Right lobe of liver (tissue), 6 donors: ENCODE measurements around the gene MAP2K4. TPM values are rescaled to one million over a fixed set of nuclear protein-coding genes. Genes with fewer than 3 reads are reported as not detected.

Experiments used
- ATAC-seq, 4 donors: fragments of 200-7000 bp; cut with Tn5 transposase; one replicate each; pipeline ENCODE4 v1.9.1; 2020; ENCODE audit warnings: mild to moderate bottlenecking in 4 of 4, moderate library complexity in 4 of 4
- DNase-seq, 3 donors: peaks; one replicate each; pipeline ENCODE4 v3.0.0-alpha.2; 2020
- H3K27ac ChIP-seq, 3 donors: fragments of 200-600 bp; one replicate each; pipeline ENCODE4 v1.8.0; 2022
- H3K27me3 ChIP-seq, 2 donors: fragments of 200-600 bp; one replicate each; pipeline ENCODE4 v1.8.0; 2022
- H3K36me3 ChIP-seq, 4 donors: fragments of 200-600 bp; sonication (generic) in 1 of 4; one replicate each; pipeline versions ENCODE4 v1.5.1 to v1.8.0; 2017 to 2022; ENCODE audit warnings: control low read depth in 1 of 4
- H3K4me1 ChIP-seq, 4 donors: fragments of 200-600 bp; sonication (generic) in 1 of 4; one replicate each; pipeline versions ENCODE4 v1.5.1 to v1.8.0; 2017 to 2022; ENCODE audit warnings: control low read depth in 1 of 4
- H3K4me3 ChIP-seq, 3 donors: fragments of 200-600 bp; one replicate each; pipeline ENCODE4 v1.8.0; 2022
- H3K9me3 ChIP-seq, 4 donors: fragments of 200-600 bp; sonication (generic) in 1 of 4; one replicate each; pipeline versions ENCODE4 v1.5.1 to v1.8.0; 2017 to 2022; ENCODE audit warnings: control low read depth in 1 of 4
- CTCF ChIP-seq, 4 donors: fragments of 200-600 bp in 3 of 4; fragments of 450-650 bp in 1 of 4; IDR thresholded peaks; one replicate each; pipeline versions ENCODE4 v1.5.1 to v1.8.0; 2016 to 2022; ENCODE audit warnings: antibody characterized with exemption in 4 of 4, mild to moderate bottlenecking in 2 of 4
- POLR2A ChIP-seq: fragments of 450-650 bp; IDR thresholded peaks from one replicate; pipeline ENCODE4 v1.6.1; 2017; ENCODE audit warnings: antibody characterized with exemption, mild to moderate bottlenecking
- WGBS: methylation state at CpG from one replicate; pipeline ENCODE4 v1.1.6; 2018; ENCODE audit warnings: low coverage, low lambda C conversion rate; ENCODE audit not compliant: insufficient coverage; ENCODE audit errors: missing lambda C conversion rate; 5-methylcytosine and 5-hydroxymethylcytosine counted together
- intact Hi-C, 2 donors: fragments of 100-400 bp; cut with DNase I; formaldehyde crosslinking; loops; one replicate each; pipeline versions ENCODE4 v1.11.2 to v1.14.1; 2022
- total RNA-seq, 6 experiments: library from RNA; depleted of rRNA in 2 of 6; stranded (reverse); fragments of >200 nt in 2 of 6; fragmentation: NEBNext Ultra II Directional in 3 of 6; extraction: Animal tissue kit (Norgen Biotek cat#: 25700) in 3 of 6; gene quantifications; one replicate each; pipeline versions ENCODE4 v1.1.0 to v1.2.4, GENCODE V29; 2016 to 2023
- donor health status: DM: no; HTN: yes; CAD: no.
- donor health status: DM: no; HTN: no; CAD: no.
- donor health status: DM: no; HTN: no; CAD: no.
- donor health status: DM: no; HTN: yes; CAD: no.
- donor health status: DM: no; HTN: yes; CAD: no.

The MAP2K4 gene
- total RNA-seq, 6 experiments from 2014 or later = 14.9 to 23.7 (median 18.7) TPM

- no peak for TF ChIP-seq POLR2A
- TF ChIP-seq CTCF (IDR thresholded peaks at IDR 0.05) = no peak
- Histone ChIP-seq H3K27ac (no peak overlapping the region), H3K4me3 (no peak overlapping the region), H3K36me3 (no peaks in the 10 kb centered on the region), H3K27me3 (no peaks in the 10 kb centered on the region), H3K4me1 (peaks cover 0 to 3% (median 0%) of the 10 kb centered on the region in 4 donors), H3K9me3 (no peaks in the 10 kb centered on the region)
- DNase-seq (no peak), ATAC-seq (no peak)
- intact Hi-C loops = no loop called here
- 100% methylated on average over 2 of the region's 2 CpGs for WGBS
Measured at GRCh38 chr17:12094336-12094735, 73.7 kb downstream of the MAP2K4 start.

- Histone ChIP-seq H3K27me3 (no peaks in the 10 kb centered on the region), H3K27ac (no peak overlapping the region), H3K4me3 (no peak overlapping the region), H3K9me3 (no peaks in the 10 kb centered on the region), H3K4me1 (peaks cover 0 to 8% (median 0%) of the 10 kb centered on the region in 4 donors), H3K36me3 (no peaks in the 10 kb centered on the region)
- intact Hi-C loops = no loop called here
- 94% methylated on average over 5 of the region's 5 CpGs for WGBS
- DNase-seq (no peak), ATAC-seq (no peak)
- TF ChIP-seq POLR2A (no peak), CTCF (IDR thresholded peaks at IDR 0.05) (no peak)
Measured at GRCh38 chr17:12095522-12095921, 74.8 kb downstream of the MAP2K4 start.

DNA sequence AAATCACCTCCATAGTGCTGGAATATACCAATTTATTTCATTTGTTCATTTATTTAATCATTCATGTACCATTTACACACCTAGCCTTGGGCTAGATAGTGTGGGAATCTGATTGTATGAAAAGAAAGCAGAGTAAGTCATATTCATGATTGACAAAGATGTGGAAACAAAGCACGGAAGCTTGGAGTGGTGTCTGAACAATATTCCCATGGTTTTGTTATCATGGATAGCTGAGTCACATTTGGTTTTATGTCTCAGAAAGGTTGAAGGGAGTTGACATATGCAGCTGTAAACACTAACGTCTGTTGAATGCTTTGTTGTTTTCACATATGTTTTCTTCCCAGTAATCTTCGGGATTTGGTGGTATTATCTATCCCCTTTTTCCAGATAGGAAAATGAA is 76.6 kb downstream of the MAP2K4 start:
- intact Hi-C loops = no loop called here
- 98% methylated on average over 3 of the region's 3 CpGs for WGBS
- H3K9me3 ChIP-seq = no peaks in the 10 kb centered on the region
- H3K27me3 ChIP-seq = no peaks in the 10 kb centered on the region
- H3K4me1 ChIP-seq = peaks cover 0 to 8% (median 0%) of the 10 kb centered on the region in 4 donors
- ATAC-seq = no peak
- H3K4me3 ChIP-seq = no peak overlapping the region
- DNase-seq = no peak
- no peak for TF ChIP-seq POLR2A
- TF ChIP-seq CTCF (IDR thresholded peaks at IDR 0.05) = no peak
- H3K36me3 ChIP-seq = no peaks in the 10 kb centered on the region
- H3K27ac ChIP-seq = no peak overlapping the region

DNA sequence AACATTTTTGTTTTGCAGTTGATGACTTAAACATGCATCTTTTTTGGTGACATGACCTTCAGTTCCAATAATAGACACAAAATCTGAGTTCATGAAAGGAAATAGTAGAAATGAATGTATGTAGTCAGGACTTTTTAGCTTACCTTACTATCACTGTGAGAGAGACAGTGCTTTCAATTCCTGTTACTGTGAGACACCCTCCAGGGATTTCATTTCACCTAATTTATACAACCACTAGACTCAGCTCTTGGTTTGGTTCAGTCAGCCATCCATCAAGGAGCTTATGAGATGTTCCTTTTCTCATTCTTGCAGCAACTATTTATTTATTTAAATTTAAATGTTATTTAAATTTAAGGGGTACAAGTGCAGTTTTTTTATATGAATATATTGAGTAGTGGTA is 77.9 kb downstream of the MAP2K4 start:
- no peaks in the 10 kb centered on the region for H3K27me3 ChIP-seq
- no peak overlapping the region for H3K27ac ChIP-seq
- peaks cover 0 to 8% (median 0%) of the 10 kb centered on the region in 4 donors for H3K4me1 ChIP-seq
- no peaks in the 10 kb centered on the region for H3K9me3 ChIP-seq
- DNase-seq = no peak
- no peaks in the 10 kb centered on the region for H3K36me3 ChIP-seq
- no peak for TF ChIP-seq POLR2A
- no peak for TF ChIP-seq CTCF (IDR thresholded peaks at IDR 0.05)
- ATAC-seq = no peak
- intact Hi-C loops = no loop called here
- H3K4me3 ChIP-seq = no peak overlapping the region

GRCh38 chr17:12099412-12099811 is 78.7 kb downstream of the MAP2K4 start:
- Histone ChIP-seq H3K4me3 (no peak overlapping the region), H3K9me3 (no peaks in the 10 kb centered on the region), H3K36me3 (no peaks in the 10 kb centered on the region), H3K27ac (no peak overlapping the region), H3K27me3 (no peaks in the 10 kb centered on the region), H3K4me1 (peaks cover 0 to 8% (median 0%) of the 10 kb centered on the region in 4 donors)
- ATAC-seq = peak in 3 of 4 donors; percentile 49 to 72 (median 64)
- intact Hi-C loops = no loop called here
- TF ChIP-seq POLR2A = no peak
- DNase-seq = no peak
- 90% methylated on average over 1 of the region's 1 CpG for WGBS
